Measurements from ENCODE around the gene DENND1A.

DENND1A gene

DNA sequence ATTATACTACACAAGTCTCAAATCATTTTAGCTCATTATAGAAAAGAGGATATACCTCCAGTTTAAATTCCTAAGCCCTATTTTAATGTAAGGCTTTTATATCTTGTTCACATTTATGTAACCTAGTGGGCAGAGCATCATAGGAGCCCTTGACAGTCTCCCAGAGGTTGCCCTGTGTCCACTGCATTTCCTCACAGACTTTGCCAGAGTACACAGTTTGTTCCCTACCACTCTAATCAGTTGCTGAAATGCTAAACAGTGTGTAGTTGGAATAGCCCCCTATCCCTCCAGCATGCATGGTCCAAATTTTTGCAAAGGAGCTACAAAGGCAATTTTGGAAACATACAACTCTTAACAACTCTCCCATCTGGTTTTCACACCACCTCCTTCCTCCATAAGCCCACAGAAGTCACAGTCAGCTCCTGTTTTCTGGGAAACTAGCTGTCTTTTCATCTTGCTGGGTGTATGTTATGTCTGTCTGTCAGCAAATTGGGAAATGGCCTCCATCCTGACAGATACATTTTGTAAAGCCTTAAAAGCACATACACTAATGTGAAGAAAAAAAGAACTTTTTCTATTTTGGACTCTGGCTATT, 212.2 kb downstream of the DENND1A start:
- DNase-seq: no peak

DNA sequence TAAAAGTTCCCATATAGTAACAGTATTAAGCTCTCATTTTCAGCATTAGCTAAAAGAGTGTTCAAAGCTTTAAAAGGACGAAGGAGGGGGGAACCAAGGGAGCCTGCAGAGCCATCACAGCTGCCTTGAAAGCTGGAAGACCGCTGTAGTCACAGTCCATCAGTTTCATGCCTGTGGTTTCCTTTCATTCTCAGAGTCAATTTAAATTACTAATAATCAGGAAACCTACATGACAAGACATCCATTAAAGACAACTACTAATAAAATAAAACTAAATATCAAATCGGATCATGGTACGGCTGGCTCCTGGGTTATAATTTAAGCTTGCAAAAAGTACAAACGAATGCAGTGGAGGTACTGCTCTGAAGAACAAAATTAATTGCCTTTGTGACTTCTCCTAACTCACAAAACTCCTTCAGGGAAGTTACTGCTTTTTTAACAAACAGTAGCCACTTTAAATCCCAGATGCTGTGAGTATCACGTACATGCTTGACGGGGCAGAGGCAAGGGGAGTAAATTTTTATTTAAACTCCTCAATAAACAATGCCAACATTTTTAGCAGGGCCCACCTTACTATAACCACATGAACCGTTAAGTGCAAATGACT, 213.5 kb downstream of the DENND1A start:
- no peak for DNase-seq

DNA sequence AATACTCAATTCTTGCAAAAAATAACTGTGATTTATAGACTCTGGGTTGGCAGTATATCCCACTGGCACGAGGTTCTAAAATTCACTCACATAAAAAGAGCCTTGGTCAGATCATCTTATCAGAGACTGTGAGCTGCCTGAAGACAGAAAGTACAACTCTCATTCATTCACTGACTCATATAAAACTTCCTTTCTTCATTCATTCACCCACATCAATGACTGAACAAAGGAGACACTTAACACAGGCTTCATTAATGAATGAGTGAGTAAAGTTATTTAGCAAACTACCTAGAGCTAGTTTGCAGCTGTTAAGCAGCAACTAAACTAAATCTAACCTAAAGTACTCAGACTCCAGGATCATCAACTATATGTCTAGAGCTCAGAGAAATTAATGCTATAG, 214.7 kb downstream of the DENND1A start:
- no peak for DNase-seq

- no peak for DNase-seq
Observed at GRCh38 chr9:123713282-123713681, 216.6 kb downstream of the DENND1A start.

- DNase-seq: no peak
Observed at GRCh38 chr9:123712399-123712798, 217.5 kb downstream of the DENND1A start.

DNA sequence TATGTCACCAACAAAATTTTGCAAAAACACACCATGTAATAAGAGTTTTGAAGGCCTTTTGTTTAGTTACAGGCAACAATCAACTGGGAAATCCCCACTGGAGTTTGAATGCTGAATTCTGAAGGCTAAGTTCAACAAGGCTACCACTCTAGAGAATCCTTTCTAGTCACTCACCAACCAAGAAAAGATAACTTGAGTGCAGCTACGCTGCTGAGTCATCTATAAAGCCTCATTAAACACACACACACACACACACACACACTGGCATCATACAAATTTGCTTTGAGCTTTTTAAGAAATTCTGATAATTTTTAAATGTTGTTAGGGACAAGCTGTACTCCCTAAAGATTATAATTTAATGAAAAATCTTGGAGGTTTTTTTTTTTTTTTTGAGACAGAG, 219.6 kb downstream of the DENND1A start:
- DNase-seq: no peak

DNA sequence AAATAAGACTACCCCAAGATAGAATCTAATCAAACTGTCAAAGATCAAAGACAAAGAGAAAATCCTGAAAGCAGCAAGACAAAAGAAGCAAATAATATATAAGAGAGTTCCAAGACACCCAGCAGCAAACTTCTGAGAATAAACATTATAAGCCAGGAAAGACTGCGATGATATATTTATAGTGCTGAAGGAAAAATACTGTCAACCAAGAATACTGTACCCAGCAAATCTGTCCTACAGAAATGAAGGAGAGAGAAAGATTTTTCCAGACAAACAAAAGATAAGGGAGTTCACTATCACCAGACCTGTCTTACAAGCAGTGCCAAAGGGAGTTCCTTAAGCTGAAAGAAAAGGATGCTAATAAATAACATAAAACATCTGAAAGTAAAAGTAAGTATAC, 227.4 kb downstream of the DENND1A start:
- DNase-seq: no peak

DNA sequence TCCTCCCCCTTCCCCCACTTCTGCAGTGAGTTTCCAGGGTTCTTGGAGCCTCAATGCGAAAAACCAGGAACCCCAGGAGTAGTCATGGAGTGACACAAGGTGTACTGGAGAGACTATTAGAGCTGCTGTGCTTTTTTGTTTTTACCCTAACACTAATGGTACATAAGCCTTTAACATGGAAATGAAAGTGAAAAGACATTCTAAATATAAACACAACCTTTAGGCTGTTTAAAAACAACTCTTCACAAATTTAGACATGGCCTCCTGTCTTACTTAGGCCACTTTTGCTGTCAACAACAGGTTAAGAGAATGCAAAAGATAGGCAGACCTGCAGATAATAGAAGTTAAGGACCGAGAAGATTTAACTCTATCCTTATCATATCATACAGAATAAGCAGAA, 232.2 kb downstream of the DENND1A start:
- no peak for DNase-seq

- DNase-seq: no peak
Observed at GRCh38 chr9:123696476-123696875, 233.4 kb downstream of the DENND1A start.

GRCh38 chr9:123695386-123695785, 234.5 kb downstream of the DENND1A start:
- no peak for DNase-seq

DNA sequence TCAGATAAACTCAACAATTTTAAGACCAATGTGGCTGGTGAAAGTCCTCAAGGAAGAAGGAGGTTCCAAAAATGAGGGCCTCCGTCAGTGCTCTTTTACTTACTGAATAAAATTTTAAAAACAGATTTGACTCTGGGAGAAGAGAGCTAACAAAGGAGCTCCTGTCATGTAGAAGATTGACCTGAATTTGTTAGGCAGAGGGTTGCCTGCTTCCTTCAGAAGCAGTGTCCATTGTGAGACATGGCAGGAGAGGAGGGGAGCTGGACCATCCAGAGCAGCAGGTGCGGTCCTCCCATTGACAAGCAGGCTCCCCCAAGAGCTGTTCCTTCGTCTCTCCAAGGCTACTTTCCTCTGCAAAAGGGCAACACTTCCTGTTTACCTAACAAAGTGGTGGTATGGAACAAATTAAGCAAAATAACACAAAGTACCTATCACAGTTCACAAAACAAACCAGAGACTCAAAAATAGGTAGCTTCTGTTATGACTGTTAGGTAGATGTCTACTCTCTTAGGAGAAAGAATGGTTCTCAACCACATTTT, 238.1 kb downstream of the DENND1A start:
- no peak for DNase-seq

DNA sequence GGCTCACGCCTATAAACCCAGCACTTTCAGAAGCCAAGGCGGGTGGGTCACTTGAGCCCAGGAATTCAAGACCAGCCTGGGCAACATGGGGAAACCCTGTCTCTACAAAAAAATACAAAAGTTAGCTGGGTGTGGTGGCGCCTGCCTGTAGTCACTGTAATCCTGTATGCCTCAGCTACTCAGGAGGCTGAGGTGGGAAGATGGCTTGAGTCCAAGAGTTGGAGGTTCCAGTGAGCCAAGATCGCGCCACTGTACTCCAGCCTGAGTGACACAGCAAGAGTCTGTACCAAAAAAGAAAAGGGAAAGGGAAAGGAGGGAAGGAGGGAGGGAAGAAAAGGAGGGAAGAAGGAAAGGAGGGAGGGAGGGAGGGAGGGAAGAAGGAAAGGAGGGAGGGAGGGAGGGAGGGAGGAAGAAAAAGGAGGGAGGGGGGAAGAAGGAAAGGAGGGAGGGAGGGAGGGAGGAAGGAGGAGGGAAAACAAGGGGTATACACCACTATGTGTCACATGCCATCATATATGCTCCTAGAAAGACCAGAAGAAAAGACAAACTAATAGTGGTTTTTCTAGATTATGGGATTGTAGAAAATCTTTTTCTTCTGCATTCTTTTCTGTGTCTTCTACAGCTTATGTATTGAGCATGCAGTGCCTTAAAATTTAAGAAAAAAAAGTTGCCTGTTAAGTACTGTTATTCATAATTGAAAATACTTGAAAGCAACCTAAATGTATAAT, 240.1 kb downstream of the DENND1A start:
- DNase-seq: no peak

DNA sequence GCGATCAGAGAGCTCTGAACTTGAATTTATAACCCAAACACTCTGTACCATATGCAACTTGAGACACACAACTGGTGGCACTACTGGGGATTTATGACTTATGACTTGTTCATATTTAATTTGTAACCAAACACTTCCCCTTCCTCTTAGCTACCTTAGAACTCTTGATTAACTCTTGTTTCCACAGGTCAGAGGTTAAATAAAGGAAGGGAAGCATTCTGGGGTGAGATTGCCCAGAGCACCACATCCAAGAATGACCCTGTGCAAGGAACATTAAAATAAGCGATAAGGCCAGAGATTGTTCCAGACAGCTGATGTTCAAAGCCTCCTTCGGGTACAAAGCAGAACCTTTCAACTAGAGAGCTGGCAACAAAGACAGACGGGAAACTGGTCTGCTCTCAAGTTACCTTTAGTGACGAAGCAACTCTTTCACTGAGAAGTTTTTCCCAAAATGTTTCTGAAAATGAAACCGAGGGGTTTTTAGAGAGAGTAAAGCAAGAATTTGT, 242.6 kb downstream of the DENND1A start:
- DNase-seq: no peak

GRCh38 chr9:123686829-123687192, 243.1 kb downstream of the DENND1A start:
- DNase-seq: no peak

DNA sequence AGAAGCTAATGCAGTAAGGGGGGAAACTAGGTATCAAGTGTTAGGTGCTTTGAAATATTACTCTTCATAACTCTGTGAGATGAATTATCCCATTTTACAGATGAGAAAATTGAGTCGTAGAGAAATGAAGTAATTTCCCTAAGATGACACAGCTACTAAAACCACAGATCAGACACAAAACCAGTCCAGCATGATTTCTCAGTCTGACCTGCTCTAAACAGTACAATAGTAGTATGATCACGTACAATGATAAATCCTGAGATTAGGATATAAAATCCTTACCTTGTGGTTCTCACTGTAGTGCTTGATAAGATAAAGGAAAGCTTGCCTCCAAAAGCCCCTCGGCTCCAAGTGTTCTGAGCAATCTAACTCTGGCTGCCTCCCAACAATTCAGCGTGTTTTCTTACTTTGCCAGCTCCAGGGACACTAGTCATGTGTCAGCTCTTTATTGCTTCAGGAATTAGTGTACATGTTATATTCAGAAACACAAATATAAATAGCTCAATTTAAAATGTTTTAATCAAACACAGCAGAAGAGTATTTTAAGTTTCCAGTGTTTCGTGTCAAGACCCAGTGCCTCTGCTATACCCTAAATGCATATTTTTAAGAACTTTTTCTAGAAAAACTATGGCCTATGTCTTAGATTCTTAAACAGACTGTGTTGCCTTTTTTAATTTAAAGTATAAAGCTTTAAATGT, 243.6 kb downstream of the DENND1A start:
- no peak for DNase-seq

DNA sequence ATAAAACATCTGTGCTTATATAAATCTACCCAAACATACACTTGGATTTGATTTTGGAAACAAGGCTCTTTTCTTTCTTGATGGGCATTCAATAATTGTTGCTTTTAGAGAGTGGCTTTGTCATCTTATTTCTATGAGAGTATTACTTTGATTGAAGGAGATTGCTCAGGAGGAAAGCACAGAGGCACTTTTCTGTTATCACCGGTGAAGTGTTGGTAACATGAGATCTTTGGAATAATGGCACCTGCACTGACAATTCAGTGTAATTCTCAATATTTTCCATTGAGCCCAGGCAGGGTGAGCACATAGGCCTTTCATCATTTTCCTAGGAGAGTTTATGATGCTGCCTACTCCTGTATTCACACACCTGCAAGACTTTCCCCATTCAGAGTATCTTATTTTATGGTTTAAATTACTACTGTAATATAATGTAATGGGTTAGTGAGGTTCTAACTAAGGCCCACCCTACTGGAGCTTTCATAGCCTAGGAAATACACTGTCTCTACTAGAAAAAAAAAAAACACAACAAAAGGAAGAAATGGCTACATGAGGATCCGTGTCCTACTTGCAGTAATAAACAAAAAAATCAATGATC, 244.3 kb downstream of the DENND1A start:
- DNase-seq: no peak

GRCh38 chr9:123684393-123685149, 245.4 kb downstream of the DENND1A start:
- DNase-seq: no peak

- DNase-seq: no peak
Observed at GRCh38 chr9:123682746-123683145, 247.2 kb downstream of the DENND1A start.

GRCh38 chr9:123680352-123680751, 249.6 kb downstream of the DENND1A start:
- no peak for DNase-seq

- DNase-seq: no peak
Observed at GRCh38 chr9:123679330-123679987, 250.5 kb downstream of the DENND1A start.

- no peak for DNase-seq
Observed at GRCh38 chr9:123678878-123679329, 251.0 kb downstream of the DENND1A start.
